Measurements from ENCODE around the gene TMEM245. TPM values are rescaled to one million over a fixed set of nuclear protein-coding genes. Genes with fewer than 3 reads are reported as not detected.

TMEM245 gene
- total and polyA plus RNA-seq, 11 donors: 16.7 to 174 (median 99.6) TPM

DNA sequence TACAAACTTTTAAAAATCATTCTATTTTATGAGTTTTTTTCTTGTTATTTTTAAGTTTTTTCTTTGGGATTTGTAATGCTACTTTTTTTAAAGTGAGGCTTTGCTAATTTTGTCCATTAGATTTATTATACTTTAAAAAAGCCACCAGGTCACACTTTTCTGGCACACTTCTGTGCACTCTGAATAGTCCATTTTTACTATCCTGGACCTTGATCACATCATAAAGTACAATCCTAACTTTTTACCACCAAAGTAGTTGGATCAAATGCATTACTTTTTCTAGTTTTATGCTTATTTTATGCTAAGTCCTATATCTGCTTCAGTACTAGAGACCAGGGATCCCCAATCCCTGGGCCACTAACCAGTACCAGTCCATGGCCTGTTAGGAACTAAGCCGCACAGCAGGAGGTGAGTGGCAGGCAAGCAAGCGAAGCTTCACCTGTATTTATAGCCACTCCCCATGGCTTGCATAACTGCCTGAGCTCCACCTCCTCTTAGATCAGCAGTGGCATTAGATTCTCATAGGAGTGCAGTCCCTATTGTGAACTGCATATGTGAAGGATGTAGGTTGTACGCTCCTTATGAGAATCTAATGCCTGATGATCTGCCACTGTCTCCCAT, 31.3 kb upstream of the TMEM245 start:
- Histone ChIP-seq H3K27me3 (no peaks in the 10 kb centered on the region), H3K4me3 (no peak overlapping the region), H3K4me1 (no peaks in the 10 kb centered on the region), H3K27ac (no peak overlapping the region), H3K9me3 (peaks cover 0 to 13% (median 5%) of the 10 kb centered on the region in 12 donors), H3K36me3 (no peaks in the 10 kb centered on the region)
- TF ChIP-seq POLR2A (IDR thresholded peaks at IDR 0.05): no peak
- TF ChIP-seq, protein P1, sequence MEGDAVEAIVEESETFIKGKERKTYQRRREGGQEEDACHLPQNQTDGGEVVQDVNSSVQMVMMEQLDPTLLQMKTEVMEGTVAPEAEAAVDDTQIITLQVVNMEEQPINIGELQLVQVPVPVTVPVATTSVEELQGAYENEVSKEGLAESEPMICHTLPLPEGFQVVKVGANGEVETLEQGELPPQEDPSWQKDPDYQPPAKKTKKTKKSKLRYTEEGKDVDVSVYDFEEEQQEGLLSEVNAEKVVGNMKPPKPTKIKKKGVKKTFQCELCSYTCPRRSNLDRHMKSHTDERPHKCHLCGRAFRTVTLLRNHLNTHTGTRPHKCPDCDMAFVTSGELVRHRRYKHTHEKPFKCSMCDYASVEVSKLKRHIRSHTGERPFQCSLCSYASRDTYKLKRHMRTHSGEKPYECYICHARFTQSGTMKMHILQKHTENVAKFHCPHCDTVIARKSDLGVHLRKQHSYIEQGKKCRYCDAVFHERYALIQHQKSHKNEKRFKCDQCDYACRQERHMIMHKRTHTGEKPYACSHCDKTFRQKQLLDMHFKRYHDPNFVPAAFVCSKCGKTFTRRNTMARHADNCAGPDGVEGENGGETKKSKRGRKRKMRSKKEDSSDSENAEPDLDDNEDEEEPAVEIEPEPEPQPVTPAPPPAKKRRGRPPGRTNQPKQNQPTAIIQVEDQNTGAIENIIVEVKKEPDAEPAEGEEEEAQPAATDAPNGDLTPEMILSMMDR (IDR thresholded peaks at IDR 0.05): no peak
- WGBS, 4 donors: 93 to 97% (median 96%) methylated on average over 3 of the region's 3 CpGs
- DNase-seq: no peak
- no peak for ATAC-seq
- intact Hi-C loops (cut with DNase I): no loop called here

DNA sequence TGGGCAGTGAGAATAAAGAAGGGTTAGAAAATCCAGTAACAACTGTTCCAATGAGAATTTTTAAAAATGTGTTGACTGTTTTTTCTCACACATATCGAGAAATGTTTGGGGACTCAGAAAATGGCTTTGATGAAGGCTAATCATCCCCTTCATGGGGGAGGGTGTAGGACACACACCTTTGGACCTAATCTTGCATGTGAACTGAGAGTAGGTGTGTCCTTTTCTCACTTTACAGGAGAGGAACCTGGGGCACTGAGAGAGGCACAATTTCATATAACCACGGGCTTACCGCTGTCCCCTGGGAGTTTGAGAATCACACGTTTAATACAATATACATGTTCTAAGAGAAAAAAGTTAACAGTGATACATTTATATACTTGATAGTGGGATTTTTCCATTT, 30.0 kb upstream of the TMEM245 start:
- DNase-seq (no peak), ATAC-seq (no peak)
- no peak for TF ChIP-seq POLR2A (IDR thresholded peaks at IDR 0.05)
- TF ChIP-seq, protein P1 (IDR thresholded peaks at IDR 0.05): no peak
- no peak overlapping the region for H3K4me3 ChIP-seq
- H3K4me1 ChIP-seq: no peaks in the 10 kb centered on the region
- intact Hi-C loops (cut with DNase I): loop anchor here in 1 of 10 donors (10.0 kb wide), 1 partner anchor 55 kb away; no protein-coding TSS in a partner anchor
- 84 to 90% (median 89%) methylated on average over 4 of the region's 4 CpGs for WGBS, 4 donors
- H3K27me3 ChIP-seq: no peaks in the 10 kb centered on the region
- H3K27ac ChIP-seq: no peak overlapping the region
- peaks cover 0 to 13% (median 5%) of the 10 kb centered on the region in 12 donors for H3K9me3 ChIP-seq
- no peaks in the 10 kb centered on the region for H3K36me3 ChIP-seq

DNA sequence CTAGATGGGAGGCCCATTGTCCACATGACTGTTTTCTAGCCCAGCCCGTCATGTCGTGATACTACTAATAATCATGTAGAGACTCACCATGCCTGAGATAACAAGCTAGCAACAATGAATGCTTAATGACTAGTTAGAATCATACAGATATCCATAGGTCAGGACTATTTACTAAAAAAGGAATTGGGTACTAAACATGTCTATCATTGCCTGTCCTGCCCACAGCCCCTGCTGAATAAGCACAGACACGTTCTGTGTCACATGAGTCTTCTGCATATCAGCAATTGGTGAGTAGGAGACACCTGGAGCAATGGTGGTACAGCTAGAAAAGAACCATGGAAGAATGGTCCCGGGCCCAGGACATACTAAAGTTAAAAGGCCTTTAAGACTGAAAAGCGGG, 29.3 kb upstream of the TMEM245 start:
- TF ChIP-seq, protein P1 (IDR thresholded peaks at IDR 0.05): no peak
- no peak for TF ChIP-seq POLR2A (IDR thresholded peaks at IDR 0.05)
- ATAC-seq (no peak), DNase-seq (no peak)
- Histone ChIP-seq H3K27me3 (no peaks in the 10 kb centered on the region), H3K36me3 (no peaks in the 10 kb centered on the region), H3K27ac (no peak overlapping the region), H3K4me1 (no peaks in the 10 kb centered on the region), H3K9me3 (peaks cover 0 to 13% (median 5%) of the 10 kb centered on the region in 12 donors), H3K4me3 (no peak overlapping the region)
- intact Hi-C loops (cut with DNase I): loop anchor here in 1 of 10 donors (10.0 kb wide), 1 partner anchor 56 kb away; no protein-coding TSS in a partner anchor
- whole genome bisulfite sequencing, 4 donors: 78 to 86% (median 83%) methylated on average over 5 of the region's 5 CpGs

DNA sequence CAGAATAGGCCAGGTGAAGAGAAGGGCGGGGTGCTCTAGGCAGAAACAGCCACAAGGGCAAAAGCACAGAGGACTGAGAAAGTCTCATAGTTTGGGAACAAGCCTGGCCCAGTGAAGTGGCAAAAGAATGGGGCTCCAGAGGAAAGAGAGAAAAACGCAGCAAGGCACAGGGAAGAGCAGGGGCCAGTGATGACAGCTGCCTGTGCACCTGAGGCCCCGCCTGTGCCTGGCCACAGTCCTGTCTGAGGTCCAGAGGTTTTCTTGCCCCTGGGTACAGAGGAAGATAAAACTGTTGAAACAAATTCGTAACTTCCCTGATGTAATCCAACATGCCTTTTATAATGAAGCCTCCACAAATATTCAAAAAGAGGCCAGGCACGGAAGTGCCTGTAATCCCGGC, 25.3 kb upstream of the TMEM245 start:
- no peak overlapping the region for H3K4me3 ChIP-seq
- no peaks in the 10 kb centered on the region for H3K4me1 ChIP-seq
- intact Hi-C loops (cut with DNase I): loop anchor here in 1 of 10 donors (10.0 kb wide), 1 partner anchor 60 kb away; no protein-coding TSS in a partner anchor
- ATAC-seq (no peak), DNase-seq (no peak)
- H3K27ac ChIP-seq: no peak overlapping the region
- H3K27me3 ChIP-seq: no peaks in the 10 kb centered on the region
- WGBS, 4 donors: 85 to 91% (median 90%) methylated on average over 6 of the region's 6 CpGs
- TF ChIP-seq, protein P1 (IDR thresholded peaks at IDR 0.05): no peak
- TF ChIP-seq POLR2A (IDR thresholded peaks at IDR 0.05): no peak
- no peaks in the 10 kb centered on the region for H3K9me3 ChIP-seq
- no peaks in the 10 kb centered on the region for H3K36me3 ChIP-seq
